HCT116 (cell line): Measurements from ENCODE around the gene MYO10. TPM values are rescaled to one million over a fixed set of nuclear protein-coding genes. Genes with fewer than 3 reads are reported as not detected.

Source experiments
- ATAC-seq: fragments of 200-7000 bp; cut with Tn5 transposase; 2 replicates; pipeline ENCODE4 v1.9.1; 2020; ENCODE audit warnings: mild to moderate bottlenecking, moderate library complexity
- BruUV-seq: library from RNA; stranded (reverse); fragments of 400-500 nt; replicated peaks from 2 replicates; lab custom pipeline; 2021; lab: Mats Ljungman, UMichigan
- CTCF ChIA-PET: fragments of 300-600 bp; sonication (Branson Sonifier 250); formaldehyde crosslinking; loops from one replicate; lab custom pipeline; 2021; ENCODE audit warnings: antibody characterized with exemption; lab: Charles Lee
- POLR2A ChIA-PET: fragments of 300-600, 350-600 bp; sonication (Branson Sonifier 250); formaldehyde crosslinking; loops from one replicate; lab custom pipeline; 2021; ENCODE audit warnings: antibody characterized with exemption; lab: Charles Lee
- RAD21 ChIA-PET, 2 experiments: fragments of 300-600 bp; sonication (Branson Sonifier 250); formaldehyde crosslinking; loops; one replicate each; lab custom pipeline; 2023; ENCODE audit warnings: low total read pairs in 2 of 2; ENCODE audit not compliant: uncharacterized antibody in 2 of 2, unreplicated experiment in 2 of 2, low non-redundant PET in 1 of 2; lab: Charles Lee
- DNase-seq: peaks from one replicate; pipeline ENCODE4 v3.0.0-alpha.2; 2010; ENCODE audit warnings: low read depth, low spot score
- H2AFZ ChIP-seq: fragments of 200-600 bp; shearing (Covaris generic), sonication (generic); 2 replicates; pipeline ENCODE4 v1.6.1; 2017; ENCODE audit warnings: low read depth, mixed run types, mixed read lengths, antibody characterized with exemption, low read length; ENCODE audit not compliant: poor library complexity, severe bottlenecking
- H3K27ac ChIP-seq: 2 replicates; pipeline ENCODE4 v1.5.1; 2012; ENCODE audit warnings: low read depth, low read length
- H3K27me3 ChIP-seq: fragments of 200-600 bp; sonication (generic); 2 replicates; pipeline ENCODE4 v1.6.1; 2016; ENCODE audit warnings: mixed run types, low read length, mixed read lengths; ENCODE audit not compliant: insufficient read depth
- H3K36me3 ChIP-seq, 2 experiments: fragments of 200-500 bp in 1 of 2; fragments of 200-600 bp in 1 of 2; sonication (Bioruptor generic) in 1 of 2; sonication (generic) in 1 of 2; 2 replicates each; pipeline versions ENCODE4 v1.5.1 to v1.6.1; 2014 to 2016; ENCODE audit warnings: low read length in 2 of 2, inconsistent platforms in 1 of 2, mixed read lengths in 1 of 2, mixed run types in 1 of 2; ENCODE audit not compliant: insufficient read depth in 2 of 2, control insufficient read depth in 1 of 2
- H3K4me1 ChIP-seq, 2 experiments: fragments of 200-600 bp in 1 of 2; sonication (generic) in 1 of 2; 2 replicates each; pipeline versions ENCODE4 v1.5.1 to v1.6.1; 2012 to 2017; ENCODE audit warnings: low read length in 2 of 2, inconsistent platforms in 1 of 2, mild to moderate bottlenecking in 1 of 2, mixed read lengths in 1 of 2, mixed run types in 1 of 2, moderate library complexity in 1 of 2; ENCODE audit not compliant: insufficient read depth in 2 of 2, control insufficient read depth in 1 of 2
- H3K4me2 ChIP-seq: fragments of 200-600 bp; sonication (generic); 2 replicates; pipeline ENCODE4 v1.6.1; 2017; ENCODE audit warnings: mixed run types, low read length, mixed read lengths
- H3K4me3 ChIP-seq, 2 experiments: fragments of 200-600 bp in 1 of 2; sonication (generic) in 1 of 2; replicated peaks in 1 of 2; 2 replicates each; pipeline ENCODE4 v1.5.1; 2011 to 2016; ENCODE audit warnings: low read length in 2 of 2, control low read depth in 1 of 2, low read depth in 1 of 2, mild to moderate bottlenecking in 1 of 2, mixed read lengths in 1 of 2, mixed run types in 1 of 2
- H3K79me2 ChIP-seq: fragments of 200-600 bp; sonication (generic); 2 replicates; pipeline ENCODE4 v1.6.1; 2017; ENCODE audit warnings: mild to moderate bottlenecking, mixed run types, low read length, moderate library complexity, mixed read lengths; ENCODE audit not compliant: insufficient read depth
- H3K9ac ChIP-seq: fragments of 200-600 bp; sonication (generic); 2 replicates; pipeline ENCODE4 v1.6.1; 2016; ENCODE audit warnings: low read length, mixed read lengths
- H3K9me2 ChIP-seq: fragments of 200-600 bp; sonication (generic), shearing (Covaris generic); 2 replicates; pipeline ENCODE4 v1.6.1; 2017; ENCODE audit warnings: mixed run types, mild to moderate bottlenecking, moderate library complexity; ENCODE audit not compliant: insufficient read depth
- H3K9me3 ChIP-seq, 2 experiments: fragments of 200-500 bp in 1 of 2; fragments of 200-600 bp in 1 of 2; sonication (Bioruptor generic) in 1 of 2; sonication (generic) in 1 of 2; 2 replicates each; pipeline ENCODE4 v1.6.1; 2014 to 2017; ENCODE audit warnings: low read length in 2 of 2, mixed read lengths in 2 of 2, inconsistent platforms in 1 of 2, low read depth in 1 of 2, mild to moderate bottlenecking in 1 of 2, mixed run types in 1 of 2, moderate library complexity in 1 of 2; ENCODE audit not compliant: control insufficient read depth in 1 of 2, insufficient read depth in 1 of 2
- H4K20me1 ChIP-seq: fragments of 200-600 bp; sonication (generic), shearing (Covaris generic); 2 replicates; pipeline ENCODE4 v1.6.1; 2017; ENCODE audit warnings: mixed run types, mild to moderate bottlenecking, moderate library complexity; ENCODE audit not compliant: insufficient read depth
- CEBPB ChIP-seq: IDR thresholded peaks from 2 replicates; pipeline ENCODE4 v1.6.1; 2012; ENCODE audit warnings: low read depth
- EZH2 ChIP-seq: fragments of 200-600 bp; sonication (generic); IDR thresholded peaks from 2 replicates; pipeline ENCODE4 v1.6.1; 2017; ENCODE audit warnings: antibody characterized with exemption, mixed run types
- FOSL1 ChIP-seq: IDR thresholded peaks from 2 replicates; pipeline ENCODE4 v1.6.1; 2012; ENCODE audit warnings: low read depth
- POLR2A ChIP-seq: IDR thresholded peaks from 2 replicates; pipeline ENCODE4 v1.7.0; 2011; ENCODE audit warnings: borderline replicate concordance; ENCODE audit not compliant: insufficient read depth, insufficient read length; ENCODE audit errors: extremely low read depth
- ZBTB33 ChIP-seq: IDR thresholded peaks from 2 replicates; pipeline ENCODE4 v1.6.1; 2011; ENCODE audit warnings: mild to moderate bottlenecking, low read length, moderate library complexity; ENCODE audit not compliant: insufficient replicate concordance; ENCODE audit errors: extremely low read depth
- intact Hi-C: fragments of 100-400 bp; cut with micrococcal nuclease; formaldehyde crosslinking; loops from 2 replicates; pipeline ENCODE4 v1.10.0; 2022
- total RNA-seq: library from RNA; stranded (reverse); gene quantifications from one replicate; pipeline ENCODE4 v1.2.1, GENCODE V29; 2021; ENCODE audit not compliant: unreplicated experiment
- TF ChIP-seq, protein P1 (sequence below): IDR thresholded peaks from 2 replicates; pipeline ENCODE4 v1.6.1; 2012; ENCODE audit warnings: low read depth
- TF ChIP-seq, protein P2 (sequence below): IDR thresholded peaks from 2 replicates; pipeline ENCODE4 v1.6.1; 2012
- TF ChIP-seq, protein P3 (sequence below), 3 experiments: fragments of 200-600 bp in 1 of 3; sonication (generic) in 1 of 3; IDR thresholded peaks in 2 of 3; conservative IDR thresholded peaks in 1 of 3; 2 replicates each; pipeline ENCODE4 v1.5.1; 2012 to 2017; ENCODE audit warnings: low read depth in 2 of 3, low read length in 2 of 3, antibody characterized with exemption in 1 of 3, borderline replicate concordance in 1 of 3, control low read depth in 1 of 3, mild to moderate bottlenecking in 1 of 3, mixed read lengths in 1 of 3, mixed run types in 1 of 3, moderate library complexity in 1 of 3; ENCODE audit not compliant: insufficient read depth in 1 of 3

Gene MYO10
- total RNA-seq, 1 experiment from 2014 or later: 34.9 TPM

DNA sequence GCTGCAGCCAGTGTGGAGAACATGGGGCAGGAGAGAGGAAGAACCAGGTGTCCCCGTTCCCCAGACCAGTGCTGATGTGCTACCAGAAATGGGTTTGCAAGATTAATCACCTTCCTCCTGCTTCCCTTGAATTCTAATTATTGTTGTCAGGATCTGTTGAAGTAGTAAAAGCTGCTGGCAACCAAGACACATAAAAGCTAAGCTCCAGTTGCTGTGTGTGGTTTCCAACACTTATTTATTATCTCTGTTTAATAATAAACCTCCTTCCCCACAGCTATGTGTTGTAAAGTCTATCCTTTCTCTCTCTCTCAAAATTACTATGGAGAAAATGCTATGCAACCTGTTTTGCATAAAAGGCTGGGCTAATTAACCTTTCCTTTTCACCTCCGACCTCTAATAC, 317.0 kb downstream of the MYO10 start:
- DNase-seq: no peak
- H3K4me3 ChIP-seq: no peak overlapping the region
- POLR2A ChIA-PET: no interaction called here
- TF ChIP-seq ZBTB33 (no peak), CEBPB (no peak), POLR2A (no peak), FOSL1 (no peak), EZH2 (no peak)
- TF ChIP-seq, protein P1, sequence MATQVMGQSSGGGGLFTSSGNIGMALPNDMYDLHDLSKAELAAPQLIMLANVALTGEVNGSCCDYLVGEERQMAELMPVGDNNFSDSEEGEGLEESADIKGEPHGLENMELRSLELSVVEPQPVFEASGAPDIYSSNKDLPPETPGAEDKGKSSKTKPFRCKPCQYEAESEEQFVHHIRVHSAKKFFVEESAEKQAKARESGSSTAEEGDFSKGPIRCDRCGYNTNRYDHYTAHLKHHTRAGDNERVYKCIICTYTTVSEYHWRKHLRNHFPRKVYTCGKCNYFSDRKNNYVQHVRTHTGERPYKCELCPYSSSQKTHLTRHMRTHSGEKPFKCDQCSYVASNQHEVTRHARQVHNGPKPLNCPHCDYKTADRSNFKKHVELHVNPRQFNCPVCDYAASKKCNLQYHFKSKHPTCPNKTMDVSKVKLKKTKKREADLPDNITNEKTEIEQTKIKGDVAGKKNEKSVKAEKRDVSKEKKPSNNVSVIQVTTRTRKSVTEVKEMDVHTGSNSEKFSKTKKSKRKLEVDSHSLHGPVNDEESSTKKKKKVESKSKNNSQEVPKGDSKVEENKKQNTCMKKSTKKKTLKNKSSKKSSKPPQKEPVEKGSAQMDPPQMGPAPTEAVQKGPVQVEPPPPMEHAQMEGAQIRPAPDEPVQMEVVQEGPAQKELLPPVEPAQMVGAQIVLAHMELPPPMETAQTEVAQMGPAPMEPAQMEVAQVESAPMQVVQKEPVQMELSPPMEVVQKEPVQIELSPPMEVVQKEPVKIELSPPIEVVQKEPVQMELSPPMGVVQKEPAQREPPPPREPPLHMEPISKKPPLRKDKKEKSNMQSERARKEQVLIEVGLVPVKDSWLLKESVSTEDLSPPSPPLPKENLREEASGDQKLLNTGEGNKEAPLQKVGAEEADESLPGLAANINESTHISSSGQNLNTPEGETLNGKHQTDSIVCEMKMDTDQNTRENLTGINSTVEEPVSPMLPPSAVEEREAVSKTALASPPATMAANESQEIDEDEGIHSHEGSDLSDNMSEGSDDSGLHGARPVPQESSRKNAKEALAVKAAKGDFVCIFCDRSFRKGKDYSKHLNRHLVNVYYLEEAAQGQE: no peak
- TF ChIP-seq, protein P2, sequence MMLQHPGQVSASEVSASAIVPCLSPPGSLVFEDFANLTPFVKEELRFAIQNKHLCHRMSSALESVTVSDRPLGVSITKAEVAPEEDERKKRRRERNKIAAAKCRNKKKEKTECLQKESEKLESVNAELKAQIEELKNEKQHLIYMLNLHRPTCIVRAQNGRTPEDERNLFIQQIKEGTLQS: no peak
- TF ChIP-seq, protein P3, sequence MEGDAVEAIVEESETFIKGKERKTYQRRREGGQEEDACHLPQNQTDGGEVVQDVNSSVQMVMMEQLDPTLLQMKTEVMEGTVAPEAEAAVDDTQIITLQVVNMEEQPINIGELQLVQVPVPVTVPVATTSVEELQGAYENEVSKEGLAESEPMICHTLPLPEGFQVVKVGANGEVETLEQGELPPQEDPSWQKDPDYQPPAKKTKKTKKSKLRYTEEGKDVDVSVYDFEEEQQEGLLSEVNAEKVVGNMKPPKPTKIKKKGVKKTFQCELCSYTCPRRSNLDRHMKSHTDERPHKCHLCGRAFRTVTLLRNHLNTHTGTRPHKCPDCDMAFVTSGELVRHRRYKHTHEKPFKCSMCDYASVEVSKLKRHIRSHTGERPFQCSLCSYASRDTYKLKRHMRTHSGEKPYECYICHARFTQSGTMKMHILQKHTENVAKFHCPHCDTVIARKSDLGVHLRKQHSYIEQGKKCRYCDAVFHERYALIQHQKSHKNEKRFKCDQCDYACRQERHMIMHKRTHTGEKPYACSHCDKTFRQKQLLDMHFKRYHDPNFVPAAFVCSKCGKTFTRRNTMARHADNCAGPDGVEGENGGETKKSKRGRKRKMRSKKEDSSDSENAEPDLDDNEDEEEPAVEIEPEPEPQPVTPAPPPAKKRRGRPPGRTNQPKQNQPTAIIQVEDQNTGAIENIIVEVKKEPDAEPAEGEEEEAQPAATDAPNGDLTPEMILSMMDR (IDR thresholded peaks at IDR 0.05 in 2 of 3, conservative IDR thresholded peaks at IDR 0.05 in 1 of 3; ENCODE audit: borderline replicate concordance in 1 of 3, insufficient read depth in 1 of 3, low read depth in 2 of 3, low read length in 2 of 3): no peak
- TF ChIP-seq, all 23 proteins: peak for 0
- no peak for ATAC-seq
- Histone ChIP-seq H3K27ac (no peak overlapping the region), H4K20me1 (no peaks in the 10 kb centered on the region), H3K36me3 (no peaks in the 10 kb centered on the region), H2AFZ (no peak overlapping the region), H3K9me2 (no peaks in the 10 kb centered on the region), H3K9me3 (no peaks in the 10 kb centered on the region), H3K4me1 (peaks cover 3 to 11% of the 10 kb centered on the region in 2 experiments; a peak in 2 of 4 replicates), H3K9ac (no peak overlapping the region), H3K79me2 (no peaks in the 10 kb centered on the region), H3K4me2 (no peak overlapping the region), H3K27me3 (no peaks in the 10 kb centered on the region)
- RAD21 ChIA-PET: no interaction called here
- BruUV-seq: no TSS peak
- CTCF ChIA-PET: no interaction called here
- intact Hi-C loops: no loop called here
